GM12875 (cell line): ENCODE results near the gene VAX1.
"Not testable (repeated sequence)": the region's sequence is repeated elsewhere in the genome, so short reads cannot be mapped to it uniquely, and the experiment has no call there.

ENCODE experiments used
- H3K4me3 ChIP-seq: one replicate; pipeline ENCODE4 v1.5.1; 2011; ENCODE audit warnings: low read depth, low read length, control low read depth
- CTCF ChIP-seq: IDR thresholded peaks from 2 replicates; pipeline ENCODE4 v1.5.1; 2011; ENCODE audit warnings: low read depth, mild to moderate bottlenecking, control low read depth, inconsistent platforms, low read length, moderate library complexity, borderline replicate concordance; ENCODE audit not compliant: insufficient read depth

The VAX1 gene

GRCh38 chr10:117086546-117086945, 51.5 kb downstream of the VAX1 start:
- TF ChIP-seq CTCF = no peak
- no peak overlapping the region for H3K4me3 ChIP-seq

GRCh38 chr10:117084421-117085246, 53.4 kb downstream of the VAX1 start:
- not testable (repeated sequence) for H3K4me3 ChIP-seq
